ENCODE data around the gene CNOT4.

DNA sequence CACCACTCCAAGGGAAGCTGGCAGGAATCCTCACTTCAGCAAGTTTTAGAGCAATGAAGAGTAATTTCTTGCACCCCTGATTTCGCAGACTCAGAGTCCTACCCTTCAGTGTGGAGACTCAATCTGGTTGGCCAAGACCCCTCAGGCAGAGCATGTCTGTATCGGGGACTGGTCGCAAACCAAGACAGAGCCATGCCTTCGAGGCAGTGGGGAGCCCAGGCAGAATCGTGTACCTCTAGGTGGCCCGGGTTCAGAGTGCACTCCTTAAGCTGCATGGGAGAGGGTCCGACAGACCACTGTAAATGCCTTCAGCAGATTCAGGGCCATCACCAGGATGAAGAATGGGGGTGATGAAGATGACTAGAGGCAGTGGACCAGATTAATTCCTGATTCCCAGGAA is 181.4 kb downstream of the CNOT4 start:
- TF ChIP-seq EZH2 (IDR thresholded peaks at IDR 0.05; ENCODE audit: insufficient read depth, poor library complexity, severe bottlenecking) (no peak), EZH2phosphoT487 (IDR thresholded peaks at IDR 0.05; ENCODE audit: insufficient read depth, low read depth) (no peak)
